ENCODE results near the gene C10orf90. TPM values are rescaled to one million over a fixed set of nuclear protein-coding genes. Genes with fewer than 3 reads are reported as not detected.

The C10orf90 gene
- total RNA-seq, 1 donor from 2014 or later, result not detected

- H3K27ac Mint-ChIP-seq, result no peak overlapping the region
- H3K4me1 Mint-ChIP-seq (ENCODE audit: low read depth), result no peaks in the 10 kb centered on the region
- no peak overlapping the region for H3K4me3 Mint-ChIP-seq
- intact Hi-C loops (cut with micrococcal nuclease), result no loop called here
- no peak for DNase-seq (ENCODE audit: low spot score)
- no peaks in the 10 kb centered on the region for H3K9me3 Mint-ChIP-seq
- H3K36me3 Mint-ChIP-seq (ENCODE audit: low read depth), result no peaks in the 10 kb centered on the region
- no peaks in the 10 kb centered on the region for H3K27me3 Mint-ChIP-seq (ENCODE audit: insufficient read depth)
Measured at GRCh38 chr10:126611303-126611702, 59.2 kb downstream of the C10orf90 start.

GRCh38 chr10:126609566-126609965 is 60.9 kb downstream of the C10orf90 start:
- intact Hi-C loops (cut with micrococcal nuclease), result no loop called here
- H3K4me1 Mint-ChIP-seq (ENCODE audit: low read depth), result no peaks in the 10 kb centered on the region
- H3K9me3 Mint-ChIP-seq, result no peaks in the 10 kb centered on the region
- H3K27me3 Mint-ChIP-seq (ENCODE audit: insufficient read depth), result no peaks in the 10 kb centered on the region
- H3K27ac Mint-ChIP-seq, result no peak overlapping the region
- H3K36me3 Mint-ChIP-seq (ENCODE audit: low read depth), result no peaks in the 10 kb centered on the region
- H3K4me3 Mint-ChIP-seq, result no peak overlapping the region
- DNase-seq (ENCODE audit: low spot score), result no peak

DNA sequence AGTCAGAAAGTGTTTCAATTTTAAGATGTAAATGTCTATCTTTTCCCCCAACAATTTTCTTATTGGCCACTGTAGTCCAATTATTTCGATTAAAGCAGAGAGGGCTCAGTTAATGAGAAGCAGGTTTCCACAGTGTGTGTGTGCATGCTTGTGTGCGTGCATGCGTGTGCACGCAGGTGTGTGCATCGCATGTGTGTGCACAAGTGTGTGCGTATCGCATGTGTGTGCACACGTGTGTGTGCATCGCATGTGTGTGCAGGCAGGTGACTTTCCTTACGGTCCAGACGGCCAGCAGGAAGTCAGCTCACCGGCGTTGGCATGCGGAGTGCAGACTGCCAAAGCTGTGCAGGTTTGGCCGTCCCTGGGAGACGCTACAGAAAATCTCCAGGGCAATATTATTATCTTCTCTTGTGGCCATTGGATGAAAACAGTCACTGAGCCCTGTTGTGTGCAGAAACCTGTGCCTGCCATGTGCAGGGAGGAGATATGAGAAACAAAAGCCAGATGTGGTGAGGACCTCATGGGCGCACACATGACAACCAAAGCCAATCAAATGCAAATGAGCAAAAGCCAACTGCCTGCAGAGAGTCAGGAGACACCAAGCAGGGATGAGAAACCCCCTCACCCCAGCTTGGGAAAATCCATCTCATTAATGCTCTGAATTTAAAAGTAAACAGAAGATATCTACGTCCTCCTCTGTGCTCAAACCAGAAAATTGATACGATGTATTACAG is 70.4 kb downstream of the C10orf90 start:
- H3K9me3 Mint-ChIP-seq, result no peaks in the 10 kb centered on the region
- no peaks in the 10 kb centered on the region for H3K4me1 Mint-ChIP-seq (ENCODE audit: low read depth)
- intact Hi-C loops (cut with micrococcal nuclease), result no loop called here
- H3K27me3 Mint-ChIP-seq (ENCODE audit: insufficient read depth), result no peaks in the 10 kb centered on the region
- no peak for DNase-seq (ENCODE audit: low spot score)
- H3K27ac Mint-ChIP-seq, result no peak overlapping the region
- H3K4me3 Mint-ChIP-seq, result no peak overlapping the region
- H3K36me3 Mint-ChIP-seq (ENCODE audit: low read depth), result no peaks in the 10 kb centered on the region

DNA sequence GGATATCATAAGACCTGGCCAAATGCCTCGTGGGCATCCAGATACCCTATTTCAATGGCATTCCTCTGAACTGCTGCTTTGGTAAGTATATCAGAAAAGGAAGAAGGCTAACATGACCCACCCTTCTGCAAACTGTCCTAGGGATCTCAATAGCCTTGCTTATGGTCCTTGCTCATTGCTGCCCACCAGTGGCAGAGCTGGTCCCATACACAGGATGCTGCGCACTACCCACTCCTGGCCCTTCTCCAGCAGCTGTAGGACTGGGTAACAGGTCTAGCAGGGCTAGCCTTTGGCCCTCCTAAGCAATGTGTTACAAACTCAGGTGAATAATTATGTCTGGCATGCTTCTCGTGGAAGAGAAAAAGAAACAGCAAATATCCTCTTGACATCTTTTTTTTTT is 72.5 kb downstream of the C10orf90 start:
- Mint-ChIP-seq H3K36me3 (ENCODE audit: low read depth) (no peaks in the 10 kb centered on the region), H3K27ac (no peak overlapping the region), H3K27me3 (ENCODE audit: insufficient read depth) (no peaks in the 10 kb centered on the region), H3K4me3 (no peak overlapping the region), H3K4me1 (ENCODE audit: low read depth) (no peaks in the 10 kb centered on the region), H3K9me3 (no peaks in the 10 kb centered on the region)
- DNase-seq (ENCODE audit: low spot score), result no peak
- intact Hi-C loops (cut with micrococcal nuclease), result no loop called here

GRCh38 chr10:126597211-126597610 is 73.3 kb downstream of the C10orf90 start:
- no peak for DNase-seq (ENCODE audit: low spot score)
- no peak overlapping the region for H3K27ac Mint-ChIP-seq
- H3K9me3 Mint-ChIP-seq, result no peaks in the 10 kb centered on the region
- no peaks in the 10 kb centered on the region for H3K27me3 Mint-ChIP-seq (ENCODE audit: insufficient read depth)
- intact Hi-C loops (cut with micrococcal nuclease), result no loop called here
- H3K4me3 Mint-ChIP-seq, result no peak overlapping the region
- H3K4me1 Mint-ChIP-seq (ENCODE audit: low read depth), result no peaks in the 10 kb centered on the region
- H3K36me3 Mint-ChIP-seq (ENCODE audit: low read depth), result no peaks in the 10 kb centered on the region

GRCh38 chr10:126596472-126597016 is 73.9 kb downstream of the C10orf90 start:
- Mint-ChIP-seq H3K27me3 (ENCODE audit: insufficient read depth) (no peaks in the 10 kb centered on the region), H3K36me3 (ENCODE audit: low read depth) (no peaks in the 10 kb centered on the region), H3K9me3 (no peaks in the 10 kb centered on the region), H3K27ac (no peak overlapping the region), H3K4me3 (no peak overlapping the region), H3K4me1 (ENCODE audit: low read depth) (no peaks in the 10 kb centered on the region)
- DNase-seq (ENCODE audit: low spot score), result no peak
- intact Hi-C loops (cut with micrococcal nuclease), result no loop called here

DNA sequence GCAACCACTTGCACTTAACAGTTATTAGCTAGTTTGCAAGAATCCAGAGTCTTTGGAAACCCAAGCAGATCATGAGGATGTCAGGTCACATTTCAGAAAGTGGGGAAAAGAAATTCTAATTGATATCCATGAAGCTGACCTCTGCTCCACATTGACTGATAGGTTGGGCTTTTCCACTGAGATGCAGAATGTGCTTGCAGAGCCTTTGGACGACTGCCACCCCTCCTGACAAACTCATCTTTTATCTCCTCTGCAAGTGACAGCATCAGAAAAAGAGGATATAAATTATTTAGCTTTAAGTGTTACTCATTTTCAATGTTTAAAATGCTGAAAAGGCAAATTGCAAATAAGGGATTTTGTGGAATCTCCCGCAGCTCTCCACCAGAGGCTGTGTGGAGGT is 75.3 kb downstream of the C10orf90 start:
- Mint-ChIP-seq H3K27me3 (ENCODE audit: insufficient read depth) (no peaks in the 10 kb centered on the region), H3K9me3 (no peaks in the 10 kb centered on the region), H3K36me3 (ENCODE audit: low read depth) (no peaks in the 10 kb centered on the region), H3K4me3 (no peak overlapping the region), H3K4me1 (ENCODE audit: low read depth) (no peaks in the 10 kb centered on the region), H3K27ac (no peak overlapping the region)
- no peak for DNase-seq (ENCODE audit: low spot score)
- intact Hi-C loops (cut with micrococcal nuclease), result no loop called here

DNA sequence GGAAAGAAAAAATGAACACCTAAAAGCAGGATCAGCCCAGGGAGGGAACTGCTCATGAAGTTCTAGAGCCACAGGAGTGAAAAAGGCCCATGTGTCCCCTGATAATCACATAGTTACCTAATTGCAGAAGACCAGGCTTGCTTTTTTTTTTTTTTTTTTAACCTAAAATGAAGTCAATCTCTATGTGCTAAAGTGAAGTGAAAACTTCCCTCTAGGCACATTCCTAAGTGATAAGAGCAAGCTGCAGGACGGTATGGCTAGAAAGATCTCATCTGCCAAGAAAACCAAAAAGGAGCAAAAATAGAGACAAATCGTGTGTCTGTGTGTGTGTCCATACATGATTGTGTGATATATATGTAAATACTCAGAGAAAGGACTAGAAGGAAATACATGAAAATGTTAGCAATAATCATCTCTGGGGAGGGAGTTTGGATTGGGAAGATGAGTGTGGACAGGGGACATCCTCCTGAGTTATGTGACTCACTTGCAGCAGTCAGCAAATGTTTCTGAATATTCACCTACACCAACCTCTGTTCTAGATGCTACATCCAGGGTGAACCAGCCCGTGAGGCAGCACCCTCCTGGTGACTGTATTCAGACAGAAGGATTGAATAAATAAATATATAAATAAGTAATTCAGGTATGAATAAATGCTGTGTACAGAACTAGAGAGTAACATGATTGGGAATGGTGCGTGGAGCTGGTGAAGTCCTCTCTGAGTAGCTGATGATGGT is 76.4 kb downstream of the C10orf90 start:
- H3K9me3 Mint-ChIP-seq, result no peaks in the 10 kb centered on the region
- no peaks in the 10 kb centered on the region for H3K4me1 Mint-ChIP-seq (ENCODE audit: low read depth)
- no peak for DNase-seq (ENCODE audit: low spot score)
- H3K36me3 Mint-ChIP-seq (ENCODE audit: low read depth), result no peaks in the 10 kb centered on the region
- H3K27me3 Mint-ChIP-seq (ENCODE audit: insufficient read depth), result no peaks in the 10 kb centered on the region
- intact Hi-C loops (cut with micrococcal nuclease), result no loop called here
- no peak overlapping the region for H3K27ac Mint-ChIP-seq
- no peak overlapping the region for H3K4me3 Mint-ChIP-seq

GRCh38 chr10:126592901-126593300 is 77.6 kb downstream of the C10orf90 start:
- intact Hi-C loops (cut with micrococcal nuclease), result no loop called here
- Mint-ChIP-seq H3K4me1 (ENCODE audit: low read depth) (no peaks in the 10 kb centered on the region), H3K36me3 (ENCODE audit: low read depth) (no peaks in the 10 kb centered on the region), H3K9me3 (no peaks in the 10 kb centered on the region), H3K27me3 (ENCODE audit: insufficient read depth) (no peaks in the 10 kb centered on the region), H3K4me3 (no peak overlapping the region), H3K27ac (no peak overlapping the region)
- no peak for DNase-seq (ENCODE audit: low spot score)

- Mint-ChIP-seq H3K4me3 (no peak overlapping the region), H3K27ac (no peak overlapping the region), H3K4me1 (ENCODE audit: low read depth) (no peaks in the 10 kb centered on the region), H3K9me3 (no peaks in the 10 kb centered on the region), H3K27me3 (ENCODE audit: insufficient read depth) (no peaks in the 10 kb centered on the region), H3K36me3 (ENCODE audit: low read depth) (no peaks in the 10 kb centered on the region)
- intact Hi-C loops (cut with micrococcal nuclease), result no loop called here
- DNase-seq (ENCODE audit: low spot score), result no peak
Measured at GRCh38 chr10:126588024-126588423, 82.5 kb downstream of the C10orf90 start.

DNA sequence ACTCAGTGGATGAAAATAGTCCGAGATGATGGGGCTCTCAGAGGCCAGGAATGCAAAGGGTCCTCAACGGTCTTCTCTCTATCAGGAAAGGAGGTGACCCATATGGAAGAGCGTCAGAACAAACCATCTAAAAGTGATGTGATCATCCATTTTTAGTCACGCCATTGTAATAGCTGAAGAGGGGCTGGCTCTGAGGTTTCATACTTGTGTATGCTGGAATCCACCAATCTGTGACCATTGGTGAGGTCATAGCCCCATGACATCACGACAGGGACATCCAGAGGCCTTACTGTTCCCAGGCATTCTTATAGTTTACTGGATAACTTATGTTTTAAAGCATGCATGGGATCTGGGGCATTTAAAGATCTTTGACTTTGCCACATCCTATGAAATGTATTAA is 83.6 kb downstream of the C10orf90 start:
- Mint-ChIP-seq H3K27ac (no peak overlapping the region), H3K9me3 (no peaks in the 10 kb centered on the region), H3K36me3 (ENCODE audit: low read depth) (no peaks in the 10 kb centered on the region), H3K4me3 (no peak overlapping the region), H3K27me3 (ENCODE audit: insufficient read depth) (no peaks in the 10 kb centered on the region), H3K4me1 (ENCODE audit: low read depth) (no peaks in the 10 kb centered on the region)
- intact Hi-C loops (cut with micrococcal nuclease), result no loop called here
- DNase-seq (ENCODE audit: low spot score), result no peak

DNA sequence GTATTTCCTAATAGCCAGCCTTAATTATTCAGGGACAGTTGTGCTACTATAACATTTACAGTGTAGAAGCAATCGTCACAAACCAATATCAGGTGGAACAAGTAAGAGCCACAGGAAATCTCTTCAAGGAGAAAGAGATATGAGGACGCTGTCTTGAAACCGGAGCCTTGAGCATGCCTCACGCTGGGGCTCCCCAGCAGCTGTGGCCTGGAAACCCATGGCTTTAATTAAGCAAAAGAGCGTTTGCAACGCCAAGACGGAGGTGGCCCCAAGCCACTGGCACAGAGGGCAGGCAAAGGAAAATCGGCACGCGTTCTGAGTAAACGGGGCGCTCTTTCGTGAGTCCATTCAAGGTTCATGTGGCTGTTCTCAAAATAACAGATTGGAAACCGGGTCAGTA is 84.4 kb downstream of the C10orf90 start:
- intact Hi-C loops (cut with micrococcal nuclease), result no loop called here
- H3K27ac Mint-ChIP-seq, result no peak overlapping the region
- no peaks in the 10 kb centered on the region for H3K9me3 Mint-ChIP-seq
- H3K27me3 Mint-ChIP-seq (ENCODE audit: insufficient read depth), result no peaks in the 10 kb centered on the region
- H3K4me3 Mint-ChIP-seq, result no peak overlapping the region
- H3K4me1 Mint-ChIP-seq (ENCODE audit: low read depth), result no peaks in the 10 kb centered on the region
- no peak for DNase-seq (ENCODE audit: low spot score)
- no peaks in the 10 kb centered on the region for H3K36me3 Mint-ChIP-seq (ENCODE audit: low read depth)

- H3K27me3 Mint-ChIP-seq (ENCODE audit: insufficient read depth), result no peaks in the 10 kb centered on the region
- H3K36me3 Mint-ChIP-seq (ENCODE audit: low read depth), result no peaks in the 10 kb centered on the region
- H3K27ac Mint-ChIP-seq, result no peak overlapping the region
- H3K4me3 Mint-ChIP-seq, result no peak overlapping the region
- intact Hi-C loops (cut with micrococcal nuclease), result no loop called here
- no peaks in the 10 kb centered on the region for H3K9me3 Mint-ChIP-seq
- no peak for DNase-seq (ENCODE audit: low spot score)
- no peaks in the 10 kb centered on the region for H3K4me1 Mint-ChIP-seq (ENCODE audit: low read depth)
Measured at GRCh38 chr10:126585249-126586017, 85.1 kb downstream of the C10orf90 start.

Measured in activated T-helper 1 cell treated with anti-CD3 and anti-CD28 coated beads, Interleukin-12 subunit alpha, Interleukin-12 subunit beta, Interleukin-2, Interleukin-4 antibody, amounts not matched to agents 30 ng/mL and 10 ng/mL and 1 ng/mL, durations not matched to agents 14 hours and 24 hours and 36 hours (primary cell).